Dedifferentiated amniotic fluid mesenchymal stem cell (primary cell): Measurements from ENCODE around the gene PIEZO1.
"Not testable (repeated sequence)": the region's sequence is repeated elsewhere in the genome, so short reads cannot be mapped to it uniquely, and the experiment has no call there.

Source experiments
- DNase-seq: peaks from one replicate; pipeline ENCODE4 v3.0.0-alpha.2; 2016; ENCODE audit errors: extremely low spot score

Gene PIEZO1

GRCh38 chr16:88672776-88673175 lies 112.2 kb downstream of the PIEZO1 start:
- DNase-seq: no peak

- DNase-seq: no peak
These were observed 113.2 kb downstream of the PIEZO1 start for GRCh38 chr16:88671806-88672205.

- no peak for DNase-seq
These were observed 115.0 kb downstream of the PIEZO1 start for GRCh38 chr16:88669980-88670379.

GRCh38 chr16:88669493-88669892 lies 115.5 kb downstream of the PIEZO1 start:
- not testable (repeated sequence) for DNase-seq

- DNase-seq: no peak
These were observed 117.6 kb downstream of the PIEZO1 start for GRCh38 chr16:88667461-88667860.

GRCh38 chr16:88665570-88665969 lies 119.5 kb downstream of the PIEZO1 start:
- DNase-seq: no peak
